Type B pancreatic cell (in vitro differentiated cells): ENCODE data around the gene OR5AS1. TPM values are rescaled to one million over a fixed set of nuclear protein-coding genes. Genes with fewer than 3 reads are reported as not detected.
"Not testable (repeated sequence)": the region's sequence is repeated elsewhere in the genome, so short reads cannot be mapped to it uniquely, and the experiment has no call there.

ENCODE experiments used
- DNase-seq: peaks from one replicate; pipeline ENCODE4 v3.0.0; 2021; ENCODE audit warnings: mixed read lengths; ENCODE audit not compliant: unreplicated experiment; ENCODE audit errors: extremely low spot score
- H3K27ac Mint-ChIP-seq: 2 replicates; pipeline ENCODE4 v1.8.0; 2021; ENCODE audit warnings: mild to moderate bottlenecking, mixed read lengths
- H3K27me3 Mint-ChIP-seq: 2 replicates; pipeline ENCODE4 v1.8.0; 2021; ENCODE audit warnings: mixed read lengths
- H3K36me3 Mint-ChIP-seq: 2 replicates; pipeline ENCODE4 v1.8.0; 2021; ENCODE audit warnings: mixed read lengths
- H3K4me1 Mint-ChIP-seq: one replicate; pipeline ENCODE4 v1.8.0; 2021; ENCODE audit warnings: mixed read lengths; ENCODE audit not compliant: unreplicated experiment
- H3K4me3 Mint-ChIP-seq: 2 replicates; pipeline ENCODE4 v1.8.0; 2021; ENCODE audit warnings: mild to moderate bottlenecking, mixed read lengths
- H3K9me3 Mint-ChIP-seq: 2 replicates; pipeline ENCODE4 v1.8.0; 2021; ENCODE audit warnings: mixed read lengths
- CTCF ChIP-seq: fragments of 200-600 bp; sonication (generic); conservative IDR thresholded peaks from 2 replicates; pipeline ENCODE4 v1.5.0; 2021; ENCODE audit warnings: antibody characterized with exemption, mild to moderate bottlenecking
- total RNA-seq: library from RNA; stranded (reverse); gene quantifications from 2 replicates; pipeline ENCODE4 v1.2.1, GENCODE V29; 2021; ENCODE audit warnings: low replicate concordance

Gene OR5AS1
- total RNA-seq, 1 donor from 2014 or later, result not detected

- H3K4me1 Mint-ChIP-seq, result no peaks in the 10 kb centered on the region
- no peak for TF ChIP-seq CTCF
- DNase-seq, result no peak
- no peaks in the 10 kb centered on the region for H3K36me3 Mint-ChIP-seq
- no peaks in the 10 kb centered on the region for H3K27me3 Mint-ChIP-seq
- H3K4me3 Mint-ChIP-seq, result no peak overlapping the region
- H3K27ac Mint-ChIP-seq, result no peak overlapping the region
- no peaks in the 10 kb centered on the region for H3K9me3 Mint-ChIP-seq
Observed at GRCh38 chr11:56049487-56049886, 22.0 kb downstream of the OR5AS1 start.

GRCh38 chr11:56056366-56056765 lies 28.9 kb downstream of the OR5AS1 start:
- H3K27me3 Mint-ChIP-seq, H3K4me1 Mint-ChIP-seq, H3K4me3 Mint-ChIP-seq, H3K9me3 Mint-ChIP-seq, H3K36me3 Mint-ChIP-seq, H3K27ac Mint-ChIP-seq, DNase-seq: not testable (repeated sequence)

GRCh38 chr11:56057661-56058237 lies 30.3 kb downstream of the OR5AS1 start:
- H3K9me3 Mint-ChIP-seq, H3K36me3 Mint-ChIP-seq, H3K27me3 Mint-ChIP-seq, H3K4me3 Mint-ChIP-seq, H3K27ac Mint-ChIP-seq, DNase-seq, H3K4me1 Mint-ChIP-seq: not testable (repeated sequence)

- DNase-seq, H3K9me3 Mint-ChIP-seq, H3K27ac Mint-ChIP-seq, H3K4me1 Mint-ChIP-seq, H3K27me3 Mint-ChIP-seq, H3K36me3 Mint-ChIP-seq, H3K4me3 Mint-ChIP-seq: not testable (repeated sequence)
Observed at GRCh38 chr11:56058260-56058780, 30.9 kb downstream of the OR5AS1 start.

GRCh38 chr11:56066980-56067379 lies 39.5 kb downstream of the OR5AS1 start:
- Mint-ChIP-seq H3K27ac (peak overlapping the region; percentile 73), H3K4me3 (peak overlapping the region; percentile 8), H3K4me1 (no peaks in the 10 kb centered on the region), H3K27me3 (no peaks in the 10 kb centered on the region), H3K36me3 (no peaks in the 10 kb centered on the region), H3K9me3 (peaks cover 7% of the 10 kb centered on the region)
- DNase-seq, result no peak
- no peak for TF ChIP-seq CTCF

Other genes with a start within 250 kb of the OR5AS1 start
- gene OR5D14, start 232.1 kb upstream of the OR5AS1 start, total RNA-seq, result not detected in 2 replicates
- not detected in 2 replicates for gene OR5L1, start 216.3 kb upstream of the OR5AS1 start, total RNA-seq
- not detected in 2 replicates for gene OR5D18, start 208.0 kb upstream of the OR5AS1 start, total RNA-seq
- gene OR5L2, start 200.4 kb upstream of the OR5AS1 start, total RNA-seq, result not detected in 2 replicates
- gene OR5D16, start 188.9 kb upstream of the OR5AS1 start, total RNA-seq, result not detected in 2 replicates
- gene TRIM51, start 144.4 kb upstream of the OR5AS1 start, total RNA-seq, result not detected in 2 replicates
- not detected in 2 replicates for gene OR5W2, start 113.1 kb upstream of the OR5AS1 start, total RNA-seq
- not detected in 2 replicates for gene OR5I1, start 91.3 kb upstream of the OR5AS1 start, total RNA-seq
- not detected in 2 replicates for gene OR10AG1, start 57.7 kb upstream of the OR5AS1 start, total RNA-seq
- gene OR5F1, start 33.0 kb upstream of the OR5AS1 start, total RNA-seq, result not detected in 2 replicates
- not detected in 2 replicates for gene OR8I2, start 65.7 kb downstream of the OR5AS1 start, total RNA-seq
- gene OR8H2, start 76.0 kb downstream of the OR5AS1 start, total RNA-seq, result not detected in 2 replicates
- not detected in 2 replicates for gene OR8H3, start 94.7 kb downstream of the OR5AS1 start, total RNA-seq
- gene OR8J3, start 112.5 kb downstream of the OR5AS1 start, total RNA-seq, result not detected in 2 replicates
- not detected in 2 replicates for gene OR8K5, start 132.7 kb downstream of the OR5AS1 start, total RNA-seq
- not detected in 2 replicates for gene OR5J2, start 149.0 kb downstream of the OR5AS1 start, total RNA-seq
- not detected in 2 replicates for gene OR5T2, start 206.6 kb downstream of the OR5AS1 start, total RNA-seq
- gene OR5T3, start 224.6 kb downstream of the OR5AS1 start, total RNA-seq, result not detected in 2 replicates
- gene OR5T1, start 246.5 kb downstream of the OR5AS1 start, total RNA-seq, result not detected in 2 replicates